ENCODE data around the gene PEBP1. TPM values are rescaled to one million over a fixed set of nuclear protein-coding genes. Genes with fewer than 3 reads are reported as not detected.

Gene PEBP1
- total RNA-seq, 1 experiment from 2014 or later = 320 TPM

DNA sequence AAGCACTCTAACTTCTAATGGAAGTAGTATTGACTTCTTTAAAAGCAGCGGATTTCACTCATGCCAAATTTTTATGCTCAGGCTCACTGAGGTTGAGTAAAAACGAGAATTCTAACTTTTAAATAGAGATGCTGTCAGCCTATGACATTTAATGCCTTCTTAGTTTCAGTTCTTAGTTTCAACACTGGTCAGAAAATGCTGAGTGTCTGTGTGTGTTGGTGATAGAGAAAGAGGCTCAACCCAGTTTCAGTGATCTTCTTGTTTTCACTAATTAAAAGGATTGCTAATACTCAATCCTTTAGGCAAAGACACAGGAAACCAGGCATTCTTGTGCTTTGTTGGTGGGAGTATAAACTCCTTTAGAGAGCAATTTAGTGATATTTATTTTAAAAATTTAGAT lies 31.0 kb downstream of the PEBP1 start:
- no peak for DNase-seq
- Mint-ChIP-seq H3K27ac (no peak overlapping the region), H3K9me3 (no peaks in the 10 kb centered on the region), H3K27me3 (ENCODE audit: low read depth) (no peaks in the 10 kb centered on the region), H3K36me3 (ENCODE audit: insufficient read depth in 1 of 3, low read depth in 3 of 3) (no peaks in the 10 kb centered on the region; a peak in 1 of 7 replicates), H3K4me3 (no peak overlapping the region), H3K4me1 (peaks cover 4% of the 10 kb centered on the region in 2 experiments; a peak in 3 of 4 replicates)
- Histone ChIP-seq H3K23me2 (ENCODE audit: insufficient read length, low read depth, low read length, poor library complexity, severe bottlenecking) (no peaks in the 10 kb centered on the region), H2BK20ac (ENCODE audit: low read depth, low read length, poor library complexity, severe bottlenecking) (no peak overlapping the region), H3K27me3 (ENCODE audit: insufficient read depth, low read length) (no peaks in the 10 kb centered on the region), H4K8ac (replicated peaks; ENCODE audit: insufficient read length, low read depth, low read length) (no peak overlapping the region), H3K4me1 (ENCODE audit: insufficient read depth, low read length) (no peaks in the 10 kb centered on the region), H2BK5ac (ENCODE audit: insufficient read length, low read length) (no peak overlapping the region), H3K4ac (ENCODE audit: low read depth, low read length) (no peak overlapping the region), H3K9me3 (ENCODE audit: control insufficient read depth, low read depth, low read length) (no peaks in the 10 kb centered on the region), H2BK120ac (ENCODE audit: low read depth, low read length, poor library complexity, severe bottlenecking) (no peak overlapping the region), H3K79me1 (ENCODE audit: insufficient read depth, low read depth, low read length, poor library complexity, severe bottlenecking) (no peaks in the 10 kb centered on the region), H4K91ac (ENCODE audit: insufficient read length, low read depth, low read length) (no peak overlapping the region), H3K14ac (ENCODE audit: insufficient read depth, low read length) (no peak overlapping the region), H3K56ac (ENCODE audit: insufficient read length, low read depth, low read length) (no peak overlapping the region), H2AK5ac (ENCODE audit: insufficient read length, low read length) (no peak overlapping the region), H3K4me2 (ENCODE audit: insufficient read depth, insufficient read length, low read length) (no peak overlapping the region), H2BK15ac (ENCODE audit: low read depth, low read length) (no peak overlapping the region), H3K18ac (ENCODE audit: insufficient read length, low read depth, low read length) (no peak overlapping the region), H2AFZ (ENCODE audit: low read length) (no peak overlapping the region), H2BK12ac (ENCODE audit: insufficient read length, low read depth, low read length) (no peak overlapping the region), H4K20me1 (ENCODE audit: control insufficient read depth, insufficient read depth, insufficient read length) (no peaks in the 10 kb centered on the region), H3K9ac (ENCODE audit: extremely low read depth, insufficient read length, low read length) (no peak overlapping the region), H3K79me2 (ENCODE audit: insufficient read depth, low read length) (no peaks in the 10 kb centered on the region), H3K27ac (ENCODE audit: insufficient read length, low read depth, low read length) (no peak overlapping the region), H3K23ac (ENCODE audit: insufficient read length, low read depth, low read length) (no peak overlapping the region), H4K5ac (ENCODE audit: insufficient read length, low read depth, low read length) (no peak overlapping the region), H3T11ph (ENCODE audit: low read length) (no peak overlapping the region)
- TF ChIP-seq CTCF (conservative IDR thresholded peaks at IDR 0.05) = no peak
- no CpG with 5 or more reads among the region's 2 CpGs for WGBS (ENCODE audit: extremely low coverage, insufficient read length, low lambda C conversion rate)
